Thyroid gland (tissue), 4 donors: ENCODE data around the gene ZNF784. TPM values are rescaled to one million over a fixed set of nuclear protein-coding genes. Genes with fewer than 3 reads are reported as not detected.

Experiments
- DNase-seq, 2 donors: peaks; one replicate each; pipeline ENCODE4 v3.0.0-alpha.2; 2019
- H3K27ac ChIP-seq, 3 donors: fragments of 200-600 bp; sonication (generic); 1 replicate in 2 of 3; 2 replicates in 1 of 3; pipeline ENCODE4 v1.5.1; 2016 to 2019; ENCODE audit warnings: mild to moderate bottlenecking in 1 of 3, moderate library complexity in 1 of 3
- H3K27me3 ChIP-seq: fragments of 200-600 bp; sonication (generic); one replicate; pipeline ENCODE4 v1.5.1; 2019
- H3K36me3 ChIP-seq, 2 donors: fragments of 200-600 bp; sonication (generic); one replicate each; pipeline ENCODE4 v1.5.1; 2016 to 2019
- H3K4me1 ChIP-seq, 2 donors: fragments of 200-600 bp; sonication (generic); one replicate each; pipeline ENCODE4 v1.5.1; 2017 to 2019
- H3K4me3 ChIP-seq, 3 donors: fragments of 200-600 bp; sonication (generic); replicated peaks in 1 of 3; 1 replicate in 2 of 3; 2 replicates in 1 of 3; pipeline ENCODE4 v1.5.1; 2016; ENCODE audit warnings: mild to moderate bottlenecking in 1 of 3
- H3K9me3 ChIP-seq: fragments of 200-600 bp; sonication (generic); one replicate; pipeline ENCODE4 v1.5.1; 2017
- POLR2A ChIP-seq, 2 donors: fragments of 450-650 bp; IDR thresholded peaks; one replicate each; pipeline ENCODE4 v1.6.1; 2017; ENCODE audit warnings: antibody characterized with exemption in 2 of 2, mild to moderate bottlenecking in 2 of 2, moderate library complexity in 1 of 2
- WGBS, 2 donors: methylation state at CpG; one replicate each; pipeline ENCODE4 v1.1.5; 2017; 5-methylcytosine and 5-hydroxymethylcytosine counted together
- intact Hi-C: fragments of 100-400 bp; cut with DNase I; formaldehyde crosslinking; loops from one replicate; pipeline ENCODE4 v1.15.1; 2023
- total RNA-seq, 4 donors: library from RNA; depleted of rRNA; stranded (reverse); fragments of >200 nt; gene quantifications; one replicate each; pipeline ENCODE4 v1.2.3, GENCODE V29; 2016
- TF ChIP-seq, protein P1 (sequence below), 6 experiments: fragments of 200-600 bp in 3 of 6; fragments of 450-650 bp in 3 of 6; sonication (generic) in 3 of 6; IDR thresholded peaks; one replicate each; pipeline ENCODE4 v1.5.1; 2016 to 2019; ENCODE audit warnings: antibody characterized with exemption in 6 of 6, mild to moderate bottlenecking in 2 of 6, inconsistent platforms in 1 of 6, moderate library complexity in 1 of 6

The ZNF784 gene
- total RNA-seq, 4 donors from 2014 or later = 5.1 to 10.0 (median 8.7) TPM

DNA sequence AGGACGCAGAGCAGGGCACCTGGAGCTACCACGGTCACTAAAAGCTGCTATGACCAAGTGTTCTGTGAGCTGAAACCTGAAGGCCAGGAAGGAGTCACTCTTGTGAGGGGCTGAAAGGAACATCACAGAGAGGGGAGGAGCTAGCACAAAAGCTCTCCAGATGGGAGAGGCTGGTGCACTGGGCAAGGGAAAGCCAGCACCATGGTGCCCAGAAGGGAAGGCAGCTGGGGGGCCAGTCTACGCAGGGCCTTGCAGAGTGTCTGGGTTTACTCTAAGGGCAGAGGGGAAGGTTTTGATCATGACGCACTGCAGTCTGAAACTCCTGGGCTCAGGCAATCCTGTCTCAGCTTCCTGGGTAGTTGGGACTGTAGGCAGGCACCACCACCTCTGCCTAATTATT, 12.4 kb upstream of the ZNF784 start:
- no peaks in the 10 kb centered on the region for H3K27me3 ChIP-seq
- TF ChIP-seq, protein P1, sequence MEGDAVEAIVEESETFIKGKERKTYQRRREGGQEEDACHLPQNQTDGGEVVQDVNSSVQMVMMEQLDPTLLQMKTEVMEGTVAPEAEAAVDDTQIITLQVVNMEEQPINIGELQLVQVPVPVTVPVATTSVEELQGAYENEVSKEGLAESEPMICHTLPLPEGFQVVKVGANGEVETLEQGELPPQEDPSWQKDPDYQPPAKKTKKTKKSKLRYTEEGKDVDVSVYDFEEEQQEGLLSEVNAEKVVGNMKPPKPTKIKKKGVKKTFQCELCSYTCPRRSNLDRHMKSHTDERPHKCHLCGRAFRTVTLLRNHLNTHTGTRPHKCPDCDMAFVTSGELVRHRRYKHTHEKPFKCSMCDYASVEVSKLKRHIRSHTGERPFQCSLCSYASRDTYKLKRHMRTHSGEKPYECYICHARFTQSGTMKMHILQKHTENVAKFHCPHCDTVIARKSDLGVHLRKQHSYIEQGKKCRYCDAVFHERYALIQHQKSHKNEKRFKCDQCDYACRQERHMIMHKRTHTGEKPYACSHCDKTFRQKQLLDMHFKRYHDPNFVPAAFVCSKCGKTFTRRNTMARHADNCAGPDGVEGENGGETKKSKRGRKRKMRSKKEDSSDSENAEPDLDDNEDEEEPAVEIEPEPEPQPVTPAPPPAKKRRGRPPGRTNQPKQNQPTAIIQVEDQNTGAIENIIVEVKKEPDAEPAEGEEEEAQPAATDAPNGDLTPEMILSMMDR (IDR thresholded peaks at IDR 0.05) = no peak
- TF ChIP-seq POLR2A (IDR thresholded peaks at IDR 0.05) = no peak
- intact Hi-C loops = no loop called here
- no peaks in the 10 kb centered on the region for H3K9me3 ChIP-seq
- no peak for DNase-seq
- H3K4me1 ChIP-seq = peaks cover 25 to 36% of the 10 kb centered on the region in 2 donors
- no peaks in the 10 kb centered on the region for H3K36me3 ChIP-seq
- H3K4me3 ChIP-seq = no peak overlapping the region
- 88 to 94% methylated on average over 4 of the region's 4 CpGs for whole genome bisulfite sequencing, 2 donors
- no peak overlapping the region for H3K27ac ChIP-seq

DNA sequence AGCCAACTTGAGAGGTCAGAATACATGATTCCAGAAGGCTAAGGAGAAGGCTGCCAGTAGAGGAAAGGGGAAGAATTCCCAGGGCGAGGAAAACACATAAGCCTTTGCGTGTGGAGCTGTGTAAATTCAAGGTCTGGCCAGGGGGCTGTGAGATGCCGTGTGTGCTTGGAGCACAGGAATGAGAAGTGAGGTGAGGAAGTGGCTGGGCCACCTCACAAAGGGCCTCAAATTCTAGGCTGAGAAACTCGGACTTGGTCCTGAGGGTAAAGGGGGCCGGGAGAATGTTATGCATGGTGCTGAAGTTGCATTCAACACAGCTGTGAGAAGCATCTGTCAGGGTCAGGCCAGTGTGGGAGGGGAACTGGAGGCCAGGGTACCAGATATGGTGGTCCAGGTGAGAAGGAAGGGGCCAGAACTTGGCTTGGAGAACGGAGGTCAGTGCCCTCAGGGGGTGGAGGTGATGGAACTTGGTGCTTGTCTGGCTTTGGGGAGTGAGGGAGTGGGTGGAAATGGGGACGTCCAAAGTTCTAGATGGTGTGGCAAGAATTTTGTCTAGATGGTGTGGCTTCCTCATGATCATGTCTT, 11.6 kb upstream of the ZNF784 start:
- Histone ChIP-seq H3K27me3 (no peaks in the 10 kb centered on the region), H3K4me3 (peak overlapping the region; percentile 96 to 98 (median 98)), H3K36me3 (no peaks in the 10 kb centered on the region), H3K27ac (peak overlapping the region; percentile 95 to 98 (median 96)), H3K9me3 (no peaks in the 10 kb centered on the region), H3K4me1 (peaks cover 25 to 36% of the 10 kb centered on the region in 2 donors)
- 63 to 69% methylated on average over 7 of the region's 7 CpGs for WGBS, 2 donors
- intact Hi-C loops = no loop called here
- no peak for DNase-seq
- TF ChIP-seq, protein P1 (IDR thresholded peaks at IDR 0.05) = no peak
- TF ChIP-seq POLR2A (IDR thresholded peaks at IDR 0.05) = no peak

- H3K27me3 ChIP-seq = no peaks in the 10 kb centered on the region
- intact Hi-C loops = no loop called here
These were observed 11.0 kb upstream of the ZNF784 start for GRCh38 chr19:55635334-55635717.

GRCh38 chr19:55633861-55634260, 9.5 kb upstream of the ZNF784 start:
- H3K27ac ChIP-seq = no peak overlapping the region
- H3K4me3 ChIP-seq = no peak overlapping the region
- no peaks in the 10 kb centered on the region for H3K36me3 ChIP-seq
- DNase-seq = no peak
- H3K27me3 ChIP-seq = no peaks in the 10 kb centered on the region
- TF ChIP-seq, protein P1 (IDR thresholded peaks at IDR 0.05) = no peak
- TF ChIP-seq POLR2A (IDR thresholded peaks at IDR 0.05) = no peak
- intact Hi-C loops = loop anchor here (5.0 kb wide), 2 partner anchors 117 to 162 kb away; no protein-coding TSS in a partner anchor
- H3K4me1 ChIP-seq = peaks cover 17 to 19% of the 10 kb centered on the region in 2 donors
- H3K9me3 ChIP-seq = no peaks in the 10 kb centered on the region
- 82 to 87% methylated on average over 8 of the region's 8 CpGs for WGBS, 2 donors

More at GRCh38 chr19:55635334-55635717, 11.0 kb upstream of the ZNF784 start:
- no peaks in the 10 kb centered on the region for H3K36me3 ChIP-seq
- peaks cover 22 to 32% of the 10 kb centered on the region in 2 donors for H3K4me1 ChIP-seq
- H3K27ac ChIP-seq = peak overlapping the region; percentile 95 to 98 (median 96)
- TF ChIP-seq POLR2A (IDR thresholded peaks at IDR 0.05) = no peak
- TF ChIP-seq, protein P1 (IDR thresholded peaks at IDR 0.05) = no peak
- no peaks in the 10 kb centered on the region for H3K9me3 ChIP-seq
- WGBS, 2 donors = 3 to 4% methylated on average over 9 of the region's 9 CpGs
- peak overlapping the region; percentile 96 to 98 (median 98) for H3K4me3 ChIP-seq
- DNase-seq = no peak

- Histone ChIP-seq H3K4me1 (peaks cover 15 to 19% of the 10 kb centered on the region in 2 donors), H3K9me3 (no peaks in the 10 kb centered on the region), H3K27me3 (no peaks in the 10 kb centered on the region), H3K27ac (no peak overlapping the region), H3K36me3 (no peaks in the 10 kb centered on the region), H3K4me3 (no peak overlapping the region)
- DNase-seq = peak; percentile 89 to 91
- 22 to 27% methylated on average over 3 of the region's 3 CpGs for WGBS, 2 donors
- TF ChIP-seq, protein P1 (IDR thresholded peaks at IDR 0.05) = peak; percentile 43 to 92 (median 85)
- no peak for TF ChIP-seq POLR2A (IDR thresholded peaks at IDR 0.05)
- intact Hi-C loops = loop anchor here (5.0 kb wide), 2 partner anchors 115 to 160 kb away; no protein-coding TSS in a partner anchor
These were observed 8.1 kb upstream of the ZNF784 start for GRCh38 chr19:55632463-55632834.
